WI38 (cell line): ENCODE measurements around the gene ITPK1.

Source experiments
- H3K4me3 ChIP-seq: 2 replicates; pipeline ENCODE4 v1.5.1; 2011; ENCODE audit warnings: low read depth, mild to moderate bottlenecking, control low read depth, low read length
- CTCF ChIP-seq: IDR thresholded peaks from 2 replicates; pipeline ENCODE4 v1.5.1; 2012; ENCODE audit warnings: low read depth, mild to moderate bottlenecking, control low read depth, low read length

Gene ITPK1

GRCh38 chr14:93033084-93033982 lies 82.4 kb downstream of the ITPK1 start:
- H3K4me3 ChIP-seq = no peak overlapping the region
- no peak for TF ChIP-seq CTCF

DNA sequence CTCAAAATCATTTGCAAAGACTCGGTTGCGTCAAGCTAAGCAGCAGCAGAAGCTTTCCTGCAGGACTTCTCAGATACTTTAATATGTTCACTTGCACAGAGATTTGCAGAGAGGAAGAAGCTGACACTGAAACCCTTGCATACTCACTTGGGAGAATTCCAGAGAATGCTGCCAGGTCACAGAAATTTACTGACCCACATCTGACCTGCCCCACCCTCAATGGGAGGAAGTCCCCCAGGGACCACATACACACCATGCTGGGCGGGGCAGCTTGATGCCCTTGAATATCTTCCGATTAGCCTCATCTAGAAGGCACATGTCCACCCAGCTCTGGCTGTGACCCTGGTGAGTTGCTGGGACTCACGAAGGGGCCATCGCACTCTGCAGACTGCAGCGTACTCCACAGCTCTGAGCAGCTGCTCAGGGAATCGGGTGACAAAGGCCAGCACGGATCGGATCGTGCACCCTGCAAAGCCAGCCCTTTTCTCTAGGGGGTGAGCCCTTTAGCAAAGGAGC lies 83.2 kb downstream of the ITPK1 start:
- no peak for TF ChIP-seq CTCF
- no peak overlapping the region for H3K4me3 ChIP-seq

- TF ChIP-seq CTCF = no peak
Observed at GRCh38 chr14:93031505-93032315, 84.0 kb downstream of the ITPK1 start.

GRCh38 chr14:93030761-93031160 lies 85.0 kb downstream of the ITPK1 start:
- no peak overlapping the region for H3K4me3 ChIP-seq
- TF ChIP-seq CTCF = no peak

More at GRCh38 chr14:93031505-93032315, 84.0 kb downstream of the ITPK1 start:
- no peak overlapping the region for H3K4me3 ChIP-seq

- no peak for TF ChIP-seq CTCF
- H3K4me3 ChIP-seq = no peak overlapping the region
Observed at GRCh38 chr14:93029911-93030508, 85.7 kb downstream of the ITPK1 start.

GRCh38 chr14:93029417-93029816 lies 86.3 kb downstream of the ITPK1 start:
- no peak overlapping the region for H3K4me3 ChIP-seq
- no peak for TF ChIP-seq CTCF
